HG03460 (cell line): ENCODE data around the gene IMMP2L.

Experiments used
- ATAC-seq: cut with Tn5 transposase; IDR thresholded peaks from one replicate; pipeline ENCODE4 v1.9.1; 2021; ENCODE audit not compliant: unreplicated experiment

The IMMP2L gene

GRCh38 chr7:111113263-111114017 is 448.9 kb downstream of the IMMP2L start:
- ATAC-seq = no peak

DNA sequence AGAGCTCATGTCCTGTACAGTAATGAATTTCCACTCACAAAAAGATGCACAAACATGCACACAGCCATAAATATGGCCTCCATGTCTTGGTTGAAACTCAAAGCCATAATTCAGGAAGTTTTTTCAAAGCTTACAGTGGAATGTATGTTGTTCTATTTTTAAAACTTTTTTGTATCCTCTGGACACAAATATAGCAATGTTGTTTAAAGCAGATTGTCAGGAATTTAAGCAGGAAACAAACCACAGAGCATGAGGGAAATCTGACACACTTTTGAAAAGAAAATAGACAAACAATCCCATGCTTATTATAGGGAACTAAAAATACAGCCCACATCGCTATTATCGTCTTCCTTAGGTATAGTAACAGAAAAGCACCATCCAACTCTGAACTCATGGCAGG is 449.9 kb downstream of the IMMP2L start:
- no peak for ATAC-seq

- ATAC-seq = no peak
Observed at GRCh38 chr7:111108496-111108895, 453.8 kb downstream of the IMMP2L start.

- ATAC-seq = no peak
Observed at GRCh38 chr7:111108000-111108399, 454.3 kb downstream of the IMMP2L start.

- no peak for ATAC-seq
Observed at GRCh38 chr7:111107579-111107978, 454.7 kb downstream of the IMMP2L start.

- ATAC-seq = no peak
Observed at GRCh38 chr7:111105269-111105668, 457.0 kb downstream of the IMMP2L start.

GRCh38 chr7:111104710-111105109 is 457.6 kb downstream of the IMMP2L start:
- peak; percentile 58 for ATAC-seq

DNA sequence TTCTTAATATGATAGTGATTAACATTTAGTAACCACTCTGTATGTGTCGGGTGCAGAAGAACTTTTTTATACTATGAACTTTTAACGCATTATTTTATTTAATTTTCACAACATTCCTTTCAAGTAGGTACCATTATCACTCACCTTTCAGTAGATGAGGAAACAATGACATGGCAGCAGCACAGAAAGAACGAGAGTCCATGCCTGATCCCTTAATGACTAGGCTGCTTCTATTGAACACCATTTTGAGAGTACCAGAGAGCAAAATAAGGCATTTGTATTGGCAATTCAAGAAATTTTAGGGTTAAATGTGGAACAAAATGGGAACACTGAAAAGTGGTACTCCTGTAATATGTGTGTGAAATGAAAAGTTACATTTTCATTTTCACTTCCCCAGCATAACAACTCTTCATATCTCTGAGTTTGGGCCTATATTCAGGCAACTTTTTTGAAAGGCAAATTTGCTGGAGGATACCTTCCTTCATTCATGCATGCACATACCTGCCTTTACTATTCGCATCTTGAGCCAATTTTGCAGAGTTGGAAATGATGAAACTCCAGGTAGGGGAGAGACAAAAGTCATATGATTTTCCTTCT is 458.5 kb downstream of the IMMP2L start:
- peak; percentile 48 for ATAC-seq

DNA sequence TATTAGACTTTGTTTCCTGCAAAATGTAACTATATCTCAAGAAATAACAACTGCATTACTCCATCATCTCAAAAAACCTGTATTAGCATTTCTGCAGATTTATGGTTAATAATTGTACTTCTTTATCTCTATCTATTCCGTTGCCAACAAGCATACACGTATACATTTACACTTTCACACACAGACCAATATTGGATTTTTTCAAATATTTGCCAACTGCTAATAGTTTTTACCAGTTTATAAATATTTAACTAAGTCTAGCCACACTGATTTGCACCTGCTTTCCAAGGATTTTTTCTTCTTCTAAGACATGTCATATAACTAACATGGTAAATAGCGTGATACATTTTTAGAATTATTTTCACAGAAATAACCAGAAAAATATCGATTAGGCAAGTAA is 459.2 kb downstream of the IMMP2L start:
- no peak for ATAC-seq

- ATAC-seq = no peak
Observed at GRCh38 chr7:111101856-111102646, 460.2 kb downstream of the IMMP2L start.

DNA sequence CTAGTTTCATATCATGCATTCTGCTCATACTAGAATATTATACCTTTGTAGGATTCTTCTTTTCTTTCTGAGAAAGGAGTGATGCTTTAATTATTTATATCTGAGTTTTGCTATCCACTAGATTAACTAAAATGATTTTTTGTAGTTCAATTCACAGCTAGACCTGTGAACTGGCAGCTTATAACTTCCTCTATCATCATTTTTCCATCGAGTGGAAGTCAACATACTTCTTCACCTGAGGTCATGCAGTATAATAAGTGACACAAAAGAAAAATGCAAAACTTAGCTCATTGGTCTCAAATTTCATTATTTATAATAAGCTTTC is 463.4 kb downstream of the IMMP2L start:
- ATAC-seq = no peak

DNA sequence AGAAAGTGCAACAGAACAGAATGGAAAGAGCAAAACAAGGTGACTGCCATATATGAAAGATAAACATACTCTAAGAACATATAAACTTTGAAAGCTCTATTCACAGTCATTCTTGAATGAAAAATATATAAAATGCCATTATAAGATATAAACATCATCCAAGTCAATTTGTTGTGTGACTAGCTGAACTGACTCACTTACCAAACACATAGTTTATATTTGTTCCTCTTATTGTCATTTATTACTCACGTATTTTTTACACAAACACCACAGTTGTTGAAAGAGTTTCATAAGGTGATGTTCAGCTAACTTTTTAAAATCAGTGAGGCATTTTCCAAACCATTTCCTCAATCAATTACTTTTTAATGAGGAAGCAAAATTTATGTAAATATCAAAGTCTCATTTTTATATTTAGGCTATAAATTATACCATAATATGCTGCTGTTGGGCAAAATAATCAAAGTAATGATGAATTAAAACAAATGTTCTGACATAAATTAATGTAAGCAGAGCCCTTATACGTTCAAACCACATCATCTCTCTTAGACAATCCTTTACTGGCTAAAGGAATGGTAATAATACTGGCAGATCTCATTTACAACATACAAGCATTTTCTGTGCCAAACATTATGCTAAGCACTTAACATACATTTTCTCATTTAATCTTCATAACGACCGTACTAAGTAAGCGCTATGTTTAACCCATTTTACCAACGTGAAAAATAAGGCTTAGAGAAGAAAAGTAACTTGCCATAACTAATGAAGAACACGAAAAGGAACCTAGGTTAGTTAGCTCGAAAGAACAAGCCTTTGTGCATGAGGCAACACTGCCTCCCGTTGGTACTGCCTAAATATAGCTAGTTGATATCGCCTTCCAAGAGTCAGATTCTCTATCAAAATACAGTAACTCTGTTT is 464.0 kb downstream of the IMMP2L start:
- ATAC-seq = peak; percentile 83

- no peak for ATAC-seq
Observed at GRCh38 chr7:111096997-111097396, 465.3 kb downstream of the IMMP2L start.

DNA sequence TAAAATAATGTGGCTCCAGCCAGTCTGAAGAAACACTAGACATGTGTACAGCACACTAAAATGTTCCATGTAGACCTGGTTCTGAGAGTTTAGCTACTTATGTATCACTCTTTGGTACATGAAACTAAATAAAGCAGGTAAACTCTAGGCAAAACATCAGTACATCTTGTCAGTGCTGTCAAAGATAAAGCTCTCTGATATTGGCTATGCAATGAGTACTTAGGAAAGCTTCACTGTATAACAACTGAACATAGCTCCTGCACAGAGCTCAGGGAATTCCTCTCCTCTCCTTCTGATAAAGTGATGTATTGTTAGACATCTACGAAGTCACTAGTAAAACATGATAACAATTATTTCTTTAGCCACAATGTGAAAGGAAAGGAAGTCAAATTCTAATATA is 467.9 kb downstream of the IMMP2L start:
- no peak for ATAC-seq

DNA sequence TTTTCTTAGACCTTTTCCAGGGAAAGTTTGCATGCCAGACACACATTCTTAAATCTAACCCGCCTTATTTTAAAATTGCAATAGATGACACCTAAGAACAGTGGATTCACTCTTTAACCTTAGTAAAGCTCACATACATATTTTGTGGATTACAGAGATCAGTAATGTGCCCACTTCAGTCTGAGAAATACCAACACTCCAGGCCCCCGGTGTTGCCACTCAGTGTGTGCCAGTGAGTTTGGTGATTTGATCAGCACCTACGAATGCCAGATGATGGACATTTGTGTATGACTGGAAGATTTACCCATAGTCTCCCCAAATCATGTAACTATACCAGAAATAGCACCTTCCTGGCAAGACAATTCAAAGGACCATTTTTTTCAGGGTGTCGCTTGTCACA is 468.8 kb downstream of the IMMP2L start:
- no peak for ATAC-seq

DNA sequence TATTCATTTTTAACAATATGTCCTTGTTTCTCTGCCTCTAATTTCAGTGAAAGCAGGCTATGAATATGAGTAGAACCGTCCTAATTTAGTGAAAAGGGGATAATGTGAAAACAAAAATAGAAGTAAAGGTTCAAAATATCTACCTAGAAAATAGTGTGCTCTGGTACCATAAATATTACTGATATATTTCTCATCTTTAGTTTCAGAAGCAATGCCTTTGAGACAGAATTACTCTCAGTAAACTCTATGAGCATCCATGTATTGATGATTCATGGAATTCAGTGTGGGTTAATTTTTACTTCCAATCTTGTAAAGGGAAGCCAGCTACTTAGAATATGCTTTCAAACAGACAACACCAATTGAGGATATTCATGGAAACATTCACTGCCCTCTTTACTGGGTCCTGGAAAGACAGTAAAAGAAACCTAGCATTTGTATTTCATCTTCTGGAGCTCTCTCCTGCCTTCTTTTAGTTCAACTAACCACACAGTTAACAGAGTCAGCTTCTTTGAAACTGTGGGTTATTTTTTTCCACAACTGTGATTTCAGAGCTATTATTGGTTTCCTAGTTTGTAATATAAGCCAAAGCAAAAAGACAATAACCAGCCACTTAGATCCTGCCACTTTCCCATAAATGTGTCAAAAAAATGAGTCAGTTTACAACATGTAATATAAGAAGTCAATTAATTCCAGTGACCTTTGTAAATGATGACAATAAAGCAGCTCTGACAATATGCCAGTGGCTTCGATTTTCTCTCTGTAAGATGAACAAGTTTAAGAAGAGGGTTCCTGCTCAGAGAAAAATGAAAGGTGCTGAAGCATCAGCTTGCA is 469.7 kb downstream of the IMMP2L start:
- peak; percentile 40 for ATAC-seq

DNA sequence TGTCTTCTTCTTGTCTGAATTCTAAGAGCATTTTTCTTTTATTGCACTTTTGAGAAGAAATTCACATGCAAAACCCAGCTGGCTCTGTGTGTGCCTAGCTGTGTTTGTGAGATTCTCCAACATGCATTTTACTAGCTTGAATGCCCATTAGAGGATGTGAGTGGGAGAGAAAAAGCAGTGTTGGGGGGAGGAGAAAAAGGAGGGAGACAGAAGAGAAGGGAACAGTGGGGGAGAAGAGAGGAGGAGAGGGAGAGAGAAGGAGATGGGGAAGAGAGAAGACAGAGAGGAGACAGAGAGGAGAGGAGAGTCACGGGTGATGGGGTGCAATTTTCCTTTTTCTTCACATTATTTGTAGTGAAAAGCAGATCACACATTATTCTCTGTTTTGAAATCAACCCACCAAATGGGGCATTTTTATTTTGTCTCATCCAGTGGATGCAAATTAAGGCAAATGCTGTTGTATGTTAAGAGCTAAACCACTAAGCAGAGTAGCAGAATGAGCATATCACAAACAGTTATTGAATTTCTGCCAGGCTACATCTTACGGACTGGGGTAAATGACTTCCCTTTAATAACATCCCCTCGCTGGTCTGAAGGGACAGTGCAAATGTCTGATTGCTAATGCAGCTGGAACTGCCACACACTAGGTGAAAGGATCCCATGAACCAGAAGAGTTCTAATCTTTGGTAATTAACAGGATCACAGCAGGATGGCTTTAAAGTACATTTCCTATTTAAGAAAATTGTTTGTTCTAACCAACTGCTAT is 470.5 kb downstream of the IMMP2L start:
- ATAC-seq = no peak

DNA sequence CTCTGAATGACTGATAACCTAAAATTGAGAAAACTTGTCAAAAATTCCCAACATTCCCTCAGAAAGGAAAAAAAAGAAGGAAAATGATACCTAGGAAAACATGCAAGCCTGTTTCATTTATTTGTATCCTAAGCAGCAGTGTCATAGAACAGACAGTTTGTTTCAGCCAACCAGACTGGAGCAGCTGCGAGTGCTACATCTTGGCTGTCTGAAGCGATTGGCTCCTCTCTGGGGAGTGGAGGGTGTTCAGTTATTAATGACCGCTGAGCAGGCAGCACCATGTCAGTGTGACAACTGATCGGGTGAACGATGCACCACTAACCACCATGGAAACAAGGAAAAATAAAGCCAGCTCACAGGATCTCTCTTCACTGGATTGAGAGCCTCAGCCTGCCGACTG is 471.4 kb downstream of the IMMP2L start, which contains the start of gene LRRN3:
LRRN3 (plus strand) TSS at position 282 of the 400 bp plus-strand sequence. CDS start 31,646 bp downstream, outside the sequence.
- ATAC-seq = no peak

DNA sequence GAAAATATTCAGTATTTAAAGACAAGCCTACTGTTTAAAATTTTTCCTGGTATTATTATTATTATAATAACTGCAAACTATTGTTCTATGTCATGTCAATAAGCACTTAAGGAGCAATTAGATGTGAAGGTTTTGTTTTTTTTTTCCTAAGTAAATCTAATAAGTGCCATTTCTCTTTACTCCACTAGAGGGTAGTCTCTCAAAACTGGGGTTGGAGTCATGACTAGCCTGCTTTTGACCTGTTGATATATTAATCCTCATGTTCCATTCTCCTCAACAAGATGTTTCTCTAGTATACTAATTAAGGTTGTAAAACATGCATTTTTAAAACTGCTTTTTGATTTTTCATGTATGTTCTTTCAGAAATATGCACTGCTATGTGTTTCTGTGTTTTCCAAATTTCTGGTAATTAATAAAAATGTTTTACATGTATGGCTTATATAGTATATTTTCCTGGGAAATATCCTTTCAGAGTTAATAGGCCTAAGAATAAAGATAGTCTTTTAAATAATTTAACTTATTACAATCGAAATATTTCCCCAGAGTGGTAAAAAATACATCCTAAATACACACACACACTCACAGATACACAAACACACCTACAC is 472.4 kb downstream of the IMMP2L start:
- peak; percentile 55 for ATAC-seq
